Osteocyte (in vitro differentiated cells): ENCODE measurements around the gene COL21A1. TPM values are rescaled to one million over a fixed set of nuclear protein-coding genes. Genes with fewer than 3 reads are reported as not detected.
A peak's percentile ranks its signal among the peaks of the same experiment; 100 is the strongest.

Source experiments
- DNase-seq: peaks from one replicate; pipeline ENCODE4 v3.0.0; 2021; ENCODE audit warnings: mixed read lengths; ENCODE audit not compliant: unreplicated experiment; ENCODE audit errors: extremely low spot score
- H3K27ac Mint-ChIP-seq: one replicate; pipeline ENCODE4 v1.8.0; 2021; ENCODE audit warnings: mild to moderate bottlenecking, mixed read lengths; ENCODE audit not compliant: unreplicated experiment
- H3K27me3 Mint-ChIP-seq: one replicate; pipeline ENCODE4 v1.8.0; 2021; ENCODE audit warnings: mixed read lengths; ENCODE audit not compliant: unreplicated experiment
- H3K36me3 Mint-ChIP-seq: one replicate; pipeline ENCODE4 v1.8.0; 2021; ENCODE audit warnings: mixed read lengths; ENCODE audit not compliant: unreplicated experiment
- H3K4me1 Mint-ChIP-seq: one replicate; pipeline ENCODE4 v1.8.0; 2021; ENCODE audit warnings: mixed read lengths; ENCODE audit not compliant: unreplicated experiment
- H3K4me3 Mint-ChIP-seq: one replicate; pipeline ENCODE4 v1.8.0; 2021; ENCODE audit warnings: mild to moderate bottlenecking, moderate library complexity, mixed read lengths; ENCODE audit not compliant: unreplicated experiment
- H3K9me3 Mint-ChIP-seq: one replicate; pipeline ENCODE4 v1.8.0; 2021; ENCODE audit warnings: mixed read lengths; ENCODE audit not compliant: unreplicated experiment
- total RNA-seq: library from RNA; stranded (reverse); gene quantifications from 2 replicates; pipeline ENCODE4 v1.2.1, GENCODE V29; 2021
- TF ChIP-seq, protein P1 (sequence below): fragments of 200-600 bp; sonication (generic); IDR thresholded peaks from 2 replicates; pipeline ENCODE4 v1.5.0; 2021; ENCODE audit warnings: antibody characterized with exemption, mild to moderate bottlenecking, moderate library complexity

The COL21A1 gene
- total RNA-seq, 1 donor from 2014 or later = 60.0 TPM

DNA sequence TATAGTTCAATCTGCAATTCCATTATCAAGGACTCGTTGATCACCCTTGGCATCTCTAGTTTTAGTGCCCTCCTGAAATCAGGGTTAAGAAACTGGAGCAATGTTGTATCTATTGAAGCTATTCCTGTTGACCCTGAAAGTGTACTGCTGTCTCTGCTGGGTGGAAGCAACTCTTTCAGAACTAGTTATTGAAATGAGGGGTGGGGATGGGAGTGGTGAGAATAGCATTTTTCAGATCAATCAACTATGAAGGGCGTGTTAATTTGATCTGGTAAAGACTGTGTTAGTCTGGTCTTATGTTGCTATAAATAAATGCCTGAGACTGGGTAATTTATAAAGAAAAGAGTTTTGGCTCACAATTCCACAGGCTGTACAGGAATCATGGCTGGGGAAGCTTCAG is 219.5 kb downstream of the COL21A1 start:
- TF ChIP-seq, protein P1, sequence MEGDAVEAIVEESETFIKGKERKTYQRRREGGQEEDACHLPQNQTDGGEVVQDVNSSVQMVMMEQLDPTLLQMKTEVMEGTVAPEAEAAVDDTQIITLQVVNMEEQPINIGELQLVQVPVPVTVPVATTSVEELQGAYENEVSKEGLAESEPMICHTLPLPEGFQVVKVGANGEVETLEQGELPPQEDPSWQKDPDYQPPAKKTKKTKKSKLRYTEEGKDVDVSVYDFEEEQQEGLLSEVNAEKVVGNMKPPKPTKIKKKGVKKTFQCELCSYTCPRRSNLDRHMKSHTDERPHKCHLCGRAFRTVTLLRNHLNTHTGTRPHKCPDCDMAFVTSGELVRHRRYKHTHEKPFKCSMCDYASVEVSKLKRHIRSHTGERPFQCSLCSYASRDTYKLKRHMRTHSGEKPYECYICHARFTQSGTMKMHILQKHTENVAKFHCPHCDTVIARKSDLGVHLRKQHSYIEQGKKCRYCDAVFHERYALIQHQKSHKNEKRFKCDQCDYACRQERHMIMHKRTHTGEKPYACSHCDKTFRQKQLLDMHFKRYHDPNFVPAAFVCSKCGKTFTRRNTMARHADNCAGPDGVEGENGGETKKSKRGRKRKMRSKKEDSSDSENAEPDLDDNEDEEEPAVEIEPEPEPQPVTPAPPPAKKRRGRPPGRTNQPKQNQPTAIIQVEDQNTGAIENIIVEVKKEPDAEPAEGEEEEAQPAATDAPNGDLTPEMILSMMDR = no peak
- Mint-ChIP-seq H3K36me3 (no peaks in the 10 kb centered on the region), H3K9me3 (peaks cover 11% of the 10 kb centered on the region), H3K4me3 (no peak overlapping the region), H3K27me3 (no peaks in the 10 kb centered on the region), H3K27ac (no peak overlapping the region), H3K4me1 (peaks cover 21% of the 10 kb centered on the region)
- DNase-seq = no peak

DNA sequence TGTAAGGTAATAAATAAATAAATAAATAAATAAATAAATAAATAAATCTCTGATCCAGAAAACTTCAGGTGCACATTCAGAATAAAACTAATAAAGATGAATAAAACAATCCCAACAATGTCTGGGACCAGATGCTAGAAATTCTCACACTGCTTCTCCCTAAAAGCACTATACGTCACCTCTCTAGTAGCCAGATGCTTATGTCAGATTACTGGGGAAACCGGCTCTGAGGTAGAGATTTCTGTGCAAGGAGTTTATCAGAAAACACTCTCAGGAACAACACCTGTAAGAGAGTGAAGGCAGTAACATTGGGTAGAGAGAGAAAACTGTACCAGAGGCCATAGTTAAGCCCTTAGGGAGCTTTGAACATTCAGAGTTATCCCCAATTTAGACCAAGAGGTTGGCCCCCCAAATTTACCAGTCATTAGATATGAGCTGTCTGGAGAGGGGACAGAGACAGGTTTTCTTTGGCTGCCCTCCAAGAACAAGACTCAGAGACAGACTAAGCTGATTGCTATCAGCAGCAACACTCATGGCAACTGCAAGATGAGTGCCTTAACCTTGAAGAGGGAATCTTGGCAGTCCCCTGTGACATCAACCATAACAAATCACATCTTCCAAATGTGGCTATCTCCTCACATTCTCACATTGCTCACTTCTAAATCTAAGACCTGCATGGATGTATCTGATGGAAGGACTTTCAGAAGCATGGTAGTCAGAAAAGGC is 220.8 kb downstream of the COL21A1 start:
- Mint-ChIP-seq H3K27me3 (no peaks in the 10 kb centered on the region), H3K36me3 (no peaks in the 10 kb centered on the region), H3K4me3 (no peak overlapping the region), H3K27ac (no peak overlapping the region), H3K9me3 (peaks cover 7% of the 10 kb centered on the region), H3K4me1 (peaks cover 21% of the 10 kb centered on the region)
- DNase-seq = no peak
- TF ChIP-seq, protein P1 = no peak

DNA sequence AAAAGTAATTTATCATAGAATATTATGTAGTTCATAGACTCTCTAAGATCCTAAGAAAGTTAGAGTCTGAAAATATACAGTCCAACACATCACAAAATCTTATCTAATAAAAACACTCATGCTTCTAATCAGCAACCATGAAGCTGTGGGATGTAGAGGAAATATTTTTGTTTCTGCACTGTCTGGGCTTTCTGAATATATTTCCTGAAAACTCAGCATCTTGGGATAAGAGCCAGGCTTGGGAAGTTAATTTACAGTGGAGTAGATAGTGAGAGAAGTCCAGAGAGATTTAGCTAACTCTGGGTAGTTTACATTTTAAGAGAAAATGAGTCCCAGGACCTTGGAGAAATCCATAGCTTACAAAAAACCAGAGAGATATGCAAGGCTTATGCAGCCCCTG is 221.6 kb downstream of the COL21A1 start:
- H3K4me1 Mint-ChIP-seq = peaks cover 21% of the 10 kb centered on the region
- TF ChIP-seq, protein P1 = no peak
- peak overlapping the region; percentile 41 for H3K27ac Mint-ChIP-seq
- H3K9me3 Mint-ChIP-seq = peaks cover 7% of the 10 kb centered on the region
- H3K36me3 Mint-ChIP-seq = no peaks in the 10 kb centered on the region
- H3K4me3 Mint-ChIP-seq = no peak overlapping the region
- DNase-seq = no peak
- no peaks in the 10 kb centered on the region for H3K27me3 Mint-ChIP-seq

DNA sequence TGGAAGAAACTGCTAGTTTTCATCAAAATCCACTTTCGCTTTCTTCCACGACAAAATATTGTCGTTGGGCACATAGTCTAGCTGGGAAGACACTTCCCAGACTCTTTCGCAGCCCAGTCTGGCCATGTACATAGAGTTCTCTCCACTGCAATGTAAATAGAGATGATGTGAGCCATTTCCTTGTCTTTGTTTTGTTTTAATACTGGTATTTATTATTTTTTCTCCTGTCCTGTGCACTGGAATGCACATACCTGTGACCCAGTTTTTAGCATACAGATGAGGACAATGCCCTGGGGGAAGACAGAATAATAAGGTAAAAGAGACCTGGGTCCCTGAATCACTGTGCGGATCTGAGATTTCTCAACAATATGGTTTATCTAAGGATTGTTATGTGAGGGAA is 222.4 kb downstream of the COL21A1 start:
- TF ChIP-seq, protein P1 = no peak

DNA sequence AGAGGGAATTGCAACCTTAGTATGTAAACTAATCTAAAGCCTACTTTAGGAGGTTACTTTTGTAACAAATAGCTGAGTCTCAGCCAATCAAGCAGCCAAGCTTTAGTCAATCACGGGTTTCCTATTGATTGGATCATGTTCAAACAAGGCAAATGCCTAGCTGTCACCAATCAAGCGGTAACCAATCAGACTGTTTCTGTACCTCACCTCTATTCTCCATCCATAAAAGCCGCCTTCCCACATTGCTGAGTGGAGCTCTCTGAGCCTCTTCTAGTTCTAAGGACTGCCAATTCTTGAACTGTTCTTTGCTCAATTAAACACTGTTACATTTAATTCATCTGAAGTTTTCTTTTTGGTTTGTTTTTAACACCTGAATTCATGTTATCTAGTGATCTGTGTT is 223.6 kb downstream of the COL21A1 start:
- Mint-ChIP-seq H3K9me3 (peaks cover 4% of the 10 kb centered on the region), H3K27me3 (no peaks in the 10 kb centered on the region), H3K27ac (no peak overlapping the region), H3K4me3 (no peak overlapping the region), H3K36me3 (no peaks in the 10 kb centered on the region), H3K4me1 (peaks cover 21% of the 10 kb centered on the region)
- no peak for DNase-seq
- TF ChIP-seq, protein P1 = no peak

More for the DNA sequence above, 222.4 kb downstream of the COL21A1 start:
- H3K9me3 Mint-ChIP-seq = peaks cover 7% of the 10 kb centered on the region
- no peaks in the 10 kb centered on the region for H3K36me3 Mint-ChIP-seq
- peaks cover 21% of the 10 kb centered on the region for H3K4me1 Mint-ChIP-seq
- DNase-seq = no peak
- no peak overlapping the region for H3K4me3 Mint-ChIP-seq
- no peaks in the 10 kb centered on the region for H3K27me3 Mint-ChIP-seq
- H3K27ac Mint-ChIP-seq = peak overlapping the region; percentile 68
